DOHH2 (cell line): ENCODE data around the gene DUS2.
"Not testable (repeated sequence)": the region's sequence is repeated elsewhere in the genome, so short reads cannot be mapped to it uniquely, and the experiment has no call there.

ENCODE experiments used
- CTCF ChIP-seq: fragments of 200-600 bp; sonication (generic); IDR thresholded peaks from one replicate; pipeline ENCODE4 v1.5.1; 2014; ENCODE audit warnings: antibody characterized with exemption, mild to moderate bottlenecking, low read depth, low read length; ENCODE audit not compliant: poor library complexity, severe bottlenecking
- EZH2phosphoT487 ChIP-seq: fragments of 200-600 bp; sonication (generic); IDR thresholded peaks from 2 replicates; pipeline ENCODE4 v1.6.1; 2017; ENCODE audit warnings: borderline replicate concordance, mild to moderate bottlenecking, antibody characterized with exemption, low read length, moderate library complexity, mixed read lengths

GRCh38 chr16:68118954-68119353, 95.9 kb downstream of the DUS2 start:
- TF ChIP-seq CTCF, EZH2phosphoT487: not testable (repeated sequence)
